ENCODE results near the gene NNT.

DNA sequence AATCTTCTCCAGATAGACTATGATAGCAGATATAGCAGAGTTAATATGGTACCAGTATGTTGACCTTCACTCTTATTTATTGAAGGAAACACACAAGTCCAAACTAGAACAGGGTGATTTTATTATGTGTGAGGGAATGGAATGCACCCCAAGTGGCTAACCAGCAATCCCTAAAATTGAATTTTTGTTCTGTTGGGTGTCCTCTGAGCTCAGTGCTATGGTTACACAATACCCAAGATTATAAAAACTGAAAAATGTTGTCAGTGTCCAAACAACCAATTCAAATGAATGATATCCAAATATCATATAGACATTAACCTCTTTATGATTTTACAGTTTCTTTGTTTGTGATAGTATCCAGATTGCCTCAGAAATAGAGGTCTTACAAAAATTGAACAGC lies 60.9 kb downstream of the NNT start:
- TF ChIP-seq CTCF (IDR thresholded peaks at IDR 0.05) (no peak), POLR2A (IDR thresholded peaks at IDR 0.05) (no peak), POLR2AphosphoS5 (IDR thresholded peaks at IDR 0.05; ENCODE audit: insufficient read depth in 1 of 2, low read depth in 1 of 2) (no peak)
